GM06990 (cell line): Measurements from ENCODE around the gene CYSTM1.

Source experiments
- DNase-seq: peaks from one replicate; pipeline ENCODE4 v3.0.0-alpha.2; 2011; ENCODE audit not compliant: insufficient read length; ENCODE audit errors: extremely low read depth
- H3K27me3 ChIP-seq: replicated peaks from 2 replicates; pipeline ENCODE4 v1.6.0; 2011; ENCODE audit warnings: low read length; ENCODE audit not compliant: control insufficient read depth, insufficient read depth
- H3K36me3 ChIP-seq: 2 replicates; pipeline ENCODE4 v1.5.1; 2011; ENCODE audit warnings: low read length; ENCODE audit not compliant: control insufficient read depth, insufficient read depth
- H3K4me3 ChIP-seq: replicated peaks from 2 replicates; pipeline ENCODE4 v1.5.1; 2011; ENCODE audit warnings: low read depth, mild to moderate bottlenecking, control low read depth, low read length
- TF ChIP-seq, protein P1 (sequence below): IDR thresholded peaks from 2 replicates; pipeline ENCODE4 v1.5.1; 2011; ENCODE audit warnings: low read length, control low read depth, mild to moderate bottlenecking, inconsistent platforms; ENCODE audit not compliant: insufficient read depth, poor library complexity, severe bottlenecking

The CYSTM1 gene

DNA sequence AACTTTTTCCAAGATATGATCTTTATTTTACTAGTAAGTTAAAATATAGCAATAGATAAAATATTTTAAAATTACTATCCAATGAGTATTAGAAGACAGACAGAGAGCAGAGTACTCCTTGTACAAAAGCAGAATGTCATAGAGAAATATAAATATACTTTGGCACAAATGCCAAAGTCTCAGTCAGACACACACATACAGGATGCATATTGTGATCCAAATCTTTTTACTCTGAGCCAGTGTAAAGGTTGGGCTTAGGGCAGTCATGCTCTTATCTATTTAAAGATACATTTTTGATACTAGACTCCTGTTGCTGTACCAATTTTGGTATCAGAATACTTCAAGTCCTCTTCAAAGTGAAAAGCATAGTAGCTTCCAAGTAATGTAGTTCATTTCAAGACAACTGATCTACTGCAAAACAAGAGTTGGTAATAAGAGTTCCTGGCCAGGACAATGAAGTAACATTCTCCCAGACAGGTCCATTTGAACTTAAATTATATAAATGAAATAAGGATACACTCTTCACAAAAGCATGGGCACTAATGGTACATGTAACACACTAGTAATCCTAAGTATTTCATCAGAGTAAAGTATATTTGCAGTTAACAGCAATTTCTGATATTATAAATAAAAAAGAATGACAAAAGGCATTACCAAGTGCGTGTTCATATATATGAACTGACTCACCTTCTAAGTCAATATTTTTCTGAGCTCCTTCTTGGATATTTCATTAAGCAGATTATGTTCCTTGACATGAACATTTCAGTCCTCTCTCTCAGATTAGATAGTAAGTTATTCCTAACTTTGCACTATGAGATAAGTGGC, 117.4 kb downstream of the CYSTM1 start:
- TF ChIP-seq, protein P1, sequence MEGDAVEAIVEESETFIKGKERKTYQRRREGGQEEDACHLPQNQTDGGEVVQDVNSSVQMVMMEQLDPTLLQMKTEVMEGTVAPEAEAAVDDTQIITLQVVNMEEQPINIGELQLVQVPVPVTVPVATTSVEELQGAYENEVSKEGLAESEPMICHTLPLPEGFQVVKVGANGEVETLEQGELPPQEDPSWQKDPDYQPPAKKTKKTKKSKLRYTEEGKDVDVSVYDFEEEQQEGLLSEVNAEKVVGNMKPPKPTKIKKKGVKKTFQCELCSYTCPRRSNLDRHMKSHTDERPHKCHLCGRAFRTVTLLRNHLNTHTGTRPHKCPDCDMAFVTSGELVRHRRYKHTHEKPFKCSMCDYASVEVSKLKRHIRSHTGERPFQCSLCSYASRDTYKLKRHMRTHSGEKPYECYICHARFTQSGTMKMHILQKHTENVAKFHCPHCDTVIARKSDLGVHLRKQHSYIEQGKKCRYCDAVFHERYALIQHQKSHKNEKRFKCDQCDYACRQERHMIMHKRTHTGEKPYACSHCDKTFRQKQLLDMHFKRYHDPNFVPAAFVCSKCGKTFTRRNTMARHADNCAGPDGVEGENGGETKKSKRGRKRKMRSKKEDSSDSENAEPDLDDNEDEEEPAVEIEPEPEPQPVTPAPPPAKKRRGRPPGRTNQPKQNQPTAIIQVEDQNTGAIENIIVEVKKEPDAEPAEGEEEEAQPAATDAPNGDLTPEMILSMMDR = no peak
- no peak for DNase-seq
- Histone ChIP-seq H3K27me3 (no peaks in the 10 kb centered on the region), H3K36me3 (no peaks in the 10 kb centered on the region; the same call in 1 of the 2 replicates), H3K4me3 (no peak overlapping the region)
